Measurements from ENCODE around the gene AQP3. TPM values are rescaled to one million over a fixed set of nuclear protein-coding genes. Genes with fewer than 3 reads are reported as not detected.

The AQP3 gene
- total and polyA plus RNA-seq, 2 of the 13 experiments (the other 11 are each of a cell fraction or from before 2014, with no cell fraction given): 1.4 to 5.5 TPM

- TF ChIP-seq PBX2 (CRISPR knock-in tag; IDR thresholded peaks at IDR 0.05) (no peak), MXD1 (CRISPR knock-in tag; IDR thresholded peaks at IDR 0.05) (peak; percentile 99; the same call in 1 of the 2 replicates), ZNF317 (CRISPR knock-in tag; IDR thresholded peaks at IDR 0.05) (no peak), RELA (CRISPR knock-in tag; IDR thresholded peaks at IDR 0.05) (0 out of 2 replicates have a peak, but pooled peaks have one; percentile 44), BORCS8-MEF2B (CRISPR knock-in tag; IDR thresholded peaks at IDR 0.05) (0 out of 2 replicates have a peak, but pooled peaks have one; percentile 42), BHLHE40 (IDR thresholded peaks at IDR 0.05; ENCODE audit: low read length) (no peak; the same call in 1 of the 2 replicates), FOSL2 (CRISPR knock-in tag; IDR thresholded peaks at IDR 0.05) (no peak), SAP130 (CRISPR knock-in tag; IDR thresholded peaks at IDR 0.05; ENCODE audit: low read depth) (peak; percentile 100), ZSCAN20 (CRISPR knock-in tag; IDR thresholded peaks at IDR 0.05; ENCODE audit: borderline replicate concordance) (no peak), ZNF691 (CRISPR knock-in tag; IDR thresholded peaks at IDR 0.05; ENCODE audit: borderline replicate concordance, low read depth) (no peak), FOXA3 (CRISPR knock-in tag; IDR thresholded peaks at IDR 0.05) (peak; percentile 37; the same call in 1 of the 2 replicates), RNF2 (conservative IDR thresholded peaks at IDR 0.05; ENCODE audit: low read depth) (no peak), ZSCAN25 (CRISPR knock-in tag; IDR thresholded peaks at IDR 0.05) (no peak), U2AF2 (IDR thresholded peaks at IDR 0.05; ENCODE audit: low read depth, low read length) (no peak), ZEB1 (IDR thresholded peaks at IDR 0.05; ENCODE audit: insufficient replicate concordance, low read depth) (no peak), RARA (CRISPR knock-in tag; IDR thresholded peaks at IDR 0.05) (0 out of 2 replicates have a peak, but pooled peaks have one; percentile 9), HOXA5 (CRISPR knock-in tag; IDR thresholded peaks at IDR 0.05) (no peak), ZBTB33 (CRISPR knock-in tag; IDR thresholded peaks at IDR 0.05) (no peak; the same call in 1 of the 2 replicates), SMARCE1 (IDR thresholded peaks at IDR 0.05; ENCODE audit: borderline replicate concordance) (no peak), NR1H2 (CRISPR knock-in tag; IDR thresholded peaks at IDR 0.05; ENCODE audit: borderline replicate concordance, low read depth) (no peak), BRCA1 (CRISPR knock-in tag; IDR thresholded peaks at IDR 0.05) (no peak), DR1 (CRISPR knock-in tag; IDR thresholded peaks at IDR 0.05) (0 out of 2 replicates have a peak, but pooled peaks have one; percentile 46), ZNF3 (CRISPR knock-in tag; IDR thresholded peaks at IDR 0.05) (no peak), ZNF562 (CRISPR knock-in tag; IDR thresholded peaks at IDR 0.05; ENCODE audit: borderline replicate concordance) (no peak), ZNF180 (CRISPR knock-in tag; IDR thresholded peaks at IDR 0.05; ENCODE audit: borderline replicate concordance, low read depth) (no peak), PLSCR1 (CRISPR knock-in tag; IDR thresholded peaks at IDR 0.05; ENCODE audit: borderline replicate concordance) (no peak), ZNF17 (CRISPR knock-in tag; IDR thresholded peaks at IDR 0.05) (no peak)
Measured at GRCh38 chr9:33473643-33474352, 26.4 kb upstream of the AQP3 start, which contains the start of gene NOL6 (continued).

Measured in HepG2 (cell line).